Prostate gland (tissue), 2 donors: ENCODE measurements around the gene MYDGF.

Source experiments
- CTCF ChIP-seq, 4 experiments: fragments of 200-600 bp in 2 of 4; fragments of 450-650 bp in 2 of 4; sonication (generic) in 2 of 4; IDR thresholded peaks; 1 replicate in 3 of 4; 2 replicates in 1 of 4; pipeline ENCODE4 v1.5.1; 2016 to 2019; ENCODE audit warnings: antibody characterized with exemption in 4 of 4, mild to moderate bottlenecking in 2 of 4, moderate library complexity in 2 of 4
- POLR2A ChIP-seq: fragments of 450-650 bp; IDR thresholded peaks from one replicate; pipeline ENCODE4 v1.6.1; 2016; ENCODE audit warnings: antibody characterized with exemption, mild to moderate bottlenecking
- POLR2AphosphoS5 ChIP-seq: sonication (generic); formaldehyde crosslinking; IDR thresholded peaks from one replicate; pipeline ENCODE4 v1.6.1; 2017; ENCODE audit warnings: antibody characterized with exemption

GRCh38 chr19:4635754-4636116, 34.4 kb downstream of the MYDGF start:
- TF ChIP-seq CTCF (IDR thresholded peaks at IDR 0.05) = no peak
- no peak for TF ChIP-seq POLR2AphosphoS5
- TF ChIP-seq POLR2A = no peak
